Putamen (tissue), 1 donor: ENCODE results near the gene C4BPA.

ENCODE experiments used
- DNase-seq: peaks from one replicate; pipeline ENCODE4 v3.0.0-alpha.2; 2016; ENCODE audit warnings: low spot score

The C4BPA gene

DNA sequence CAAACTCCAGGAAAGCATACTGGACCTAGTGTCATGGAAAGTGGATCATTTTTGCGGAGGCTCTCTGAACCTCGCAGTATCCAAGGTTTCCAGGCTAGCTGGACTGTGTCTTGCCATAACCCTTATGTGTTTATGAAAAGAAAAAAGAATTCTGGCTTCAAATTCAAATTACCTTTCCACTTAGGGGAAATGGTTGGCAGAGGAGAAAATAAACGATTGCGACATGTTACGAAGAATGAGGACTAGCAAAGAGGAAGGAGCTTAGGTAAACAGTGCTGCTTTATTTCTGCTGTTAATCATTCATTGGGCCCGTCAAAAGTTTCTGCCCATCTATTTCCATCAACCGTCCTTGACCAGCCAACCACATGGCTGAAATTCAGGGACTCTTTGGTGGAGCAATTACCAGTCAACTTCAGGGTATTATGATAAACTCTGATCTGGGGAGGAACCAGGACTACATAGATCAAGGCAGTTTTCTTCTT is at the start of gene C4BPA:
C4BPA (plus strand) TSS at position 342 of the 482 bp plus-strand sequence. CDS start 8,793 bp downstream, outside the sequence.
- DNase-seq = no peak

DNA sequence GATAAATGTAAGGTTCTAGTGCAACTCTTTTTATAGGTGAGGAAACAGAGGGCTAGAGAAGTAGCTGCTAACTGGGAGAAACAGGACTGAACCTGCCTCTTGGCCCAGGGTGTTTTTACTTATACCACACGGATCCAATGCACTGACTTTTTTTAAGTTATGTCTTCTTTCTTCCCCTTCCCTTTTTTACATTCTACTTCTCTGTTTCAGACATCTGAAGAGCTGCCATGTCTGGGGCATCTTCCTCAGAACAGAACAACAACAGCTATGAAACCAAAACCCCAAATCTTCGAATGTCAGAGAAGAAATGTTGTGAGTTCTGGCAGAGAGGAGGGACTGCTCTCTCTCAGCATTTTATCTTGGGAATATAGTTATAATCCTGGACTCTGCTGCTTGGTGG is 49.5 kb upstream of the C4BPA start:
- DNase-seq = no peak

DNA sequence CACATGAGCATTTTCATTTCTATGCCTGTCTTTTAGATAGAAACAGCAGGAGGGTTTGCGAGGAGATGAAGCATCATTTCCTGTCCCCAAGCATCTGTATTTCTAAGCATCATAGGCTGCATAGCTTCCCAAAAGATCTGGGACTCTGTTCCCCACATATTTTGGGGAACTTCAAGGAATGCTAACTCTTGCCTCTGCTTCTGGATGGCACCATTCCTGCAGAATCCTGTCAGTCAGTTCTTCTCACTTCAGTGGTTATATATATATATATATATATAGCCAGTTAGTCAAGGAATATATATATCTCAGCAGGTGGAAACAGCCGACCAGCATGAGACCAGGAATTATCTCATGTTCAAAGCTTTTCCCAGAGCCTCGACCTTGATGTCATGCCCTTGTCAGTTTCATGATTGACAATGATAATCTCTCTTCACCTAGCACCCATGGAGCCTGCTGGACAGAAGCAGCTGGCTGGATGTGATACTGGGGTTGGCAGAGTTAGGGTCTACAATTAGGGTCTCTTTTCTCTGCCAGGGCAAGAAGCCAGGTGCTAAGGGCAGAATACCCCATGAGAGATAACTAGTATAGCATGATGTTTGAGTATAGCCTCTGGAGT is 48.5 kb upstream of the C4BPA start:
- no peak for DNase-seq

DNA sequence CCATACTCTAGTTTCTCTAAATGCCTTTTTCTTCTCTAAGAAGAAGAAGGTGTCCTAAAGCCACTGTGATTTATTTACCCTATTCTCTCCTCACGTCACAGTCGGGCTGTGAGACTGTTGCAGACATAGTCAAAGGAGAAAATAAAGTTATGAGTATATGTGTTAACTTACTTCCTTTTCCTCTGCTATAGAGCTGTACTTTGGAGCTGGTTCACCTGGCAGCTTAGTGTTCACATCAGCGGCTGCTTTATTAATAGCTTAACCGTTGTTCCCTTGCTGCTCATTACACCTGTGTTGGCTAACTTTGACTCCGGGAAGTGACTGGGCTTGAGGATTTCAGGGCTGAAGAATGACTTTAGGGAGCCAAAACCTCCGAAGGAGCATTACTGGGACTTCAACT is 47.4 kb upstream of the C4BPA start:
- DNase-seq = no peak

DNA sequence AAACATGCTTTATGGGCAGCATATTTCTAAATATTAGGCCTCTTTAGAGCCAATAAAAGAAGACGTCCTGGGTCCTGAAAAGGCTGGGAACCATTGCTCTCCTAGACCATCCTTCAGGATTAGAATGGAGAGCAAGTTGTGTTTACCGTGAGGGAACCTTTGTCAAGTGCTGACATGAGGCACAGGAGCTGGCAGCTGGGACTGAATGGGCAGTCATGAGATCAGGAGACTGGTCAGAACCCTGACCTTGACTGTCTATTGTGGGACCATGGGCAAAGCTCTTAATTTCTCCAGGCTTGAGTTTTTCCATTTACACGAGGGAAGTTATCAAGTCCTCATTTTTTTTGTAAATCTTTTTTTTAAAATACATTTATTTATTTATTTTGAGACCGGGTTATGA is 45.8 kb upstream of the C4BPA start:
- DNase-seq = no peak

DNA sequence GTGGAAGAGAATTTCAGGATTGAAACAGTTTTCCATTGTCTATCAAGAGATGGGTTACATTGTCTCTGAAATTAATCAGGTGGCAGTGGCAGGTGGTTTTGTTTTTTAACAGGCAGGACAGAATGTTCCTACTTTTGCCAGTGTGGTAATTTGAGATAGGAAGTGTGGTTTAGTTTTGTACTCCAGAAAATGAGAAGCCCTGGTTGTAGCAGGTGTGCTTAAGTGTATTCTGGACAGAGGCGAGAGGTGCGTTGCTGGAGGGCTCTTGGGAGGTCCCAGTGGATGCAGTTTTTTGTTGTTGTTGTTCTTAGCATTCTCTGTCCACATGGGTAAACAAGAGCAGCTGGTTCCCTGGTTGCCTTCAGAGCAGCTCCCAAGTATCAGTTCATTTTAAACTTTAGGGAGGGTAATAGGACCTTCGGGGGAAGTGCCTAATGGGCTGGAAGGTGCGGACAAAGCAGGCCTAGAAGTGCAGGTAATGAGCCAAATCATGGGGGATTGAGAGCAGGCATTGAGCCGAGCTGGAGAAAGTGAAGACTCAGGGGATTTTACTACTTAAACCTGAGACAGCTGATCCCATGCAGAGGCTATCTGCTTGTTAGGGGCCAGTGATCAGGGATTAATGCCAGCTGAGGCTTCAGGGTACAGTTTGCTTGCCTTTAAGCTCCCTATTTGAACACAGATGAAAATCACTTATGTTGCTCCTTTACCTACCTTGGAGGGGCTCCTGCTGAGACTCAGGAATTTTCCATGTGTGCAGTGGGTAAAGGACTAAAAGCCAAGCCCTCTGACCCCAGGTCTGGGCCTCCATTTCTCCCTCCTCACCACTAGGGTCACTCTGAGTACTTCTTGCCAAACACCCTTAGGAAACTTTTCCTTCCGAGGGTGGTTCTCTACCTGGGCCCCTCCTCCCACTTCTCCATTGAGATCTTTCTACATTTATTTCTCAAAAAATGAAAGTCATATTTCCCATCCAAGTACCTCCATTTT is 44.9 kb upstream of the C4BPA start:
- DNase-seq = no peak

DNA sequence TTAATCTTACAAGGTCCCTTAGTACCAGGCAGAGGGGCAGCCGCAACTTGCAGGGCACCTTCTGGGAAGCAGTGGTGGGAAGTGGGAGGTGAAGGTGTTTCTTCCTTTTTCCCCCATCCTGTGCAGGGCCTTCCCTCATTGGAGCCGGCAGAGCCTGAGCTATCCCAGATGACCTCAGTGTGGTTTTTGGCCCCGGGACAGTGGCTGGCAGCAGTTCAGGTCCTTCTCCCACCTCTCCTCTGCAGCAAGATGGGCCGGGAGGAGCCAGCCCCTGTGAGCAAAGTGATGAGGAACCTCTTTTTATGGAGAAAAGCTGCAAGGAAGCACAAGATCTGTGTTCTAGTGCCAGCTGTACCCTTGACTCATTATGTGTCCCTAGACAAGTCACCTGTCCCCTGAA is 44.2 kb upstream of the C4BPA start:
- no peak for DNase-seq

DNA sequence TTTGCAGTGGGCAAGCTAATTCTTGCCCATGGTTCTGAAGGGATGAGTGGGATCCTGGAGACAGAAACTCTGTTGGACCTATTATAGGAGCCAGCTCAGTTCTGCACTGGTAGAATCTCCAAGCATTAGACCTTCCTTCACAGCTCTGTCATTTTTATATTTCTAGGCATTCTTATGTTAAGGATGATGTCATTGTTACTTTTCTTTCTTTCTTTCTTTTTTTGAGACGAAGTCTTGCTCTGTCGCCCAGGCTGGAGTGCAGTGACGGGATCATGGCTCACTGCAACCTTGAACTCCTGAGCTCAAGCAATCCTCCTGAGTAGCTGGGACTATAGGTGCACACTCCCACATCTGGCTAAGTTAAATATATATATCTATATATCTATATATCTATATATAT is 43.4 kb upstream of the C4BPA start:
- DNase-seq = no peak

DNA sequence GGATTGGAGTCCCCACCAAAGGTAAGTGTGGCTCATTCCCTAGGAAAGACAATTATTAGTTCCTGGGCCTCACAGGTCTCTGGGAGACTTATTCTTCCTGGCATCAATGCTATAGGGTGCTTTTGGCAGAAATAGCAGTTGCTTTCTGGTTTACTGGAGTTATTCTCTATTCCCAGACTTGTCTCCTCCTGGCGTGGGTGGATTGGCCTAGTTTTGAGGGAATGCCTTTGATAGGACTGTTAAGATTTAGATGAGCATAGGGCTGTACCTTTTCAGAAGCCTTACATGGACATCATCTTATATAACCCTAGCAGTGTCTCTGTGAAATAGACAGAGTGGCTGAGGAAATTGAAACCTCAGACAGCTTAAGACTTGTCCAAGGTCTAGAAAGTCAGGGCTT is 42.0 kb upstream of the C4BPA start:
- DNase-seq = peak; percentile 67

DNA sequence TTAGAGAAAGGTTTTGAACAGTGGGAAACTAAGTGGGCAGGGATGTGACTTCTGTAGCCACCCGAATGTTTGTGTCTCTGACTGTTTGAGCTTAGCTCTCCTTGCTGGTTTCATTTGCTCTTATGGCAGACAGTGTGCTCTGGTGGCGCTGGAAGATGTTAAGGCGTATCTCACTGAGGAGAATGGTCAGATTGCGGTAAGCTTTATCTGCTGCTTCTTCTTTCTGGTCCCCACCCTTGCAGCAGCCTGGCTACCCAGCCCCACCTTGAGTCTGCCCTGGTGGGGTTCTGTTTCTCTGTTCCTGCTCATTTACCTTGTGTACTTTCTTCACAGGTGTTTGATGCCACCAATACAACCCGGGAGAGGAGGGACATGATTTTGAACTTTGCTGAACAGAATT is 41.0 kb upstream of the C4BPA start:
- no peak for DNase-seq

DNA sequence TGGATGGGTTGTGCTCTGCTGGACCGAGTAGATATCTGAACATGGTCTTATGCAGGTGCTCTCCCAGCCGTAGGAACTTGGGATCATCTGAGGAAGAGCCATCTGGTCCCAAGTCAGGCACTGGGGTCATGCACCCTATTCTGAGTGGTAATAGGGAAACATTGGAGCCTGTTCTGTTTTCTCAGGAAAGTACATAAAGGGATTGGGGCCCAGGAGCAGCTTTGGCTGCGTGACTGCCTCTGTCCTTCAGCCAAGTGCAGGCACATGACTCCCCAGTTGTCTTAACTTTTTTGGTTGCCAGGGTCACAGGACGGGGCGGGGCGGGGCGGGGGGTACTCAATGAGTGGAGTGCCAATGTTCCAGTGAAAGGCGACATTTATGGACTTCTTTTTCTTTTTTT is 39.5 kb upstream of the C4BPA start:
- DNase-seq = no peak

DNA sequence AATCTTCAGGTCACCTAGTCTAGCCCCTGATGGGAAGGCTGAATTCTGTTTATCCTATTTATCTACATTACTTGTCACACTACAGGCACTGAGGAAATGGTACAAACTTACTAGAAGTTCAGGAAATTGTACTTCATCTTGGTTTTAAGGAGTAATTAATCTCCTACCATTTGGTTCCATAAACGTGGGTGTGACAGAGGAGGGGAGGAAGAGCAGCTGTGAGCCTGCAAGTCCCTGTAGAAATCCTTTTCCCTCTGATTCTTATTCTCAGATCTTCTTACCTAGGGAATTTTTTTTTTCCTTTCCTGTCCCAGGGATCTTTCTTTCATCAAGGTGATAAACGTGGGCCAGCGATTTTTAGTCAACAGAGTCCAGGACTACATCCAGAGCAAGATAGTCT is 36.8 kb upstream of the C4BPA start:
- DNase-seq = no peak

DNA sequence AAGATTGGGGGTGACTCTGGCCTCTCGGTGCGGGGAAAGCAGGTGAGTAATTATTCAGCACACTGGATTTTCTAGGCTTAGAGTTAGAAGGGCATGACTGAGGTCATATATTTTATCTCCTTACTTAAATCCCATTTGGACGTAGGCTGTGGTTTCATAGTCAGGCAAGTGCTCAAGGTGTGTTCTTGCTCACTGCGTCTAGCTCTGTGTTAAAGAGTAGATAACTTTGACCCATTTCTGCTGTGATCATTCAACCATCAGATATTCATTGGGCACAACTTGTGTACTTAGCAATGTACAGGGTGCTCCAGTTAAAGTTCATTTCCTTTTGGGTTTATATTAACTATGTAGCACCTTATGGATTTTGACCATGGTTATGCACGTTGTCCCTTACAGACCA is 36.4 kb upstream of the C4BPA start:
- DNase-seq = no peak

DNA sequence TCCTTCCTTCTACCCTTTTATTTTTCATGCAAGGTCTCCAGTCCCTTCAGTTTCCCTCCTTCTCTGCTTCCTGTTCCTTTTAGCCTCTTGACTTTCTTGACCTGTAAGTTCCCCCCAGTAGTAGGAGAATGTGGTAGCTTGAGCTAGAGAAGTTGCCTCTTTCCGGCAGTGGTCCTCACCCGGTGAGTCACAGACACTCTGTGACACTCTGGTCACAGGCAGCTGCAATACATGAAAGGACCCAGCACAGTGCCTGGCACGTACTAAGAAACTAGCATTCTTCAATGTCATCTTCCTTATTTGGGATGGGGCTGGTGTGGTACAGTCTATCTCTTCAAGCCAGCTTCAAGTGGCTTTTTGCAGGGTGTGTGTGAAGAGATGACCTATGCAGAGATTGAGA is 35.0 kb upstream of the C4BPA start:
- no peak for DNase-seq

DNA sequence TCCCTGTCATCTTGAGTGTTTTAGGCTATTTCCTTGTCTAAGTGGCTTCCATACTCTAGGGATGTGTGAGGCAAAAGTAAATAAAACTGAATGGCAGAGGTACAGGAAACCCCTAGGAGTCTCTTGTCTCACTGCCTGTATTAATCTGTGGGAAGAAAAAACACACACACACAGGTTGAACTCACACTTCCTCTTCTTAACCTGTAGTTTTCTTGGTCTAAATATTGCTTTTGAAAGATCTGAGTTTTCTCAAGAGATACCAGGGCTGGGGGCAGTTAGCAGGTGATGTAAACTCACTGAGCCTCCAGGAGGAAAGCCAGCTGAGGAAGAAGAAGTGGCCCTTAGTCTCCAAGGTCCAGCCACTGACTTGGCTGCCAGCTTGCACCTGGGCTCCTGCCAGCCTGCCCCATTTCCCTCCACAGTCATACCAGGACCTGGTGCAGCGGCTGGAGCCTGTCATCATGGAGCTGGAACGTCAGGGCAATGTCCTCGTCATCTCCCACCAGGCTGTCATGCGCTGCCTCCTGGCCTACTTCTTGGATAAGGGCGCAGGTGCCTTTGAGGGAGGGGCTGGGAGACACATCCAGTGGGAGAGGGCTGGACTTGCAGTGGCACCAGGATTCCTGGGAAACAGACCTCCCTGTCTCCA is 34.1 kb upstream of the C4BPA start:
- no peak for DNase-seq

DNA sequence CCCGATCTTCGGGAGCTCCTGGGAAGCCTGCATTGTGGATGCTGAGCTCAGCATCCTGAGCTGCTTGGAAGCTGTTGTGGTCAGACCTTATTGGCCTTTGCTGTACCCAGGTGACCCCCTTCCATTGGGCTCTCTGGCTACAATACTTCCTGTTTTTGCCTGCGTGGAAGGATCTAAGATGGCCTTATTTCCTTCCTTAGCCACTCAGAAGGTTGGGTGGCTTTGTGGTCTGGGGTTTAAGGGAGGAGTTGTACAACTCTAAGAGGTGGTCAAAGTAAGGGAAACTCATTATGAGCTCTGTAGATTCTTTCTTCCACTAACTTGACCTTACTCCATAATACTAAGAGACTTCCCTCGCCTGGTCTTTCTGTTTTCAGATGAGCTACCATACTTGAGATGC is 33.2 kb upstream of the C4BPA start:
- no peak for DNase-seq

DNA sequence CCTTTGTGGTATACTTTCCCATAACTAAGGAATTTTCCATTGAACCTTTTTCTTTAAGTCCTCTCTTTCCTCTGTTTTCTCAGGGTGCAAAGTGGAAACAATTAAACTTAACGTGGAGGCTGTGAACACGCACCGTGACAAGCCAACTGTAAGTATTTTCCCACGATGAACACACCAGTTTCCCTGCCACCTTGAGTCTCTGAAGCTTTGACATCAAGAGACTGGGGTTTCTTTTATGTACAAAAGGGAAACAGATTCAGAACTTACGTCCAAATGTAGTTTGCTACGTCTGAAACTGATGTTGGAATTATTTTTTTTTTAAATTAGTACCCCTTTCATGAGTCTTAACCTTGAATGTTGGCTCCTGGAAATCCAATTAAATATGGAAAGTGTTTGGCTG is 32.6 kb upstream of the C4BPA start:
- DNase-seq = no peak

DNA sequence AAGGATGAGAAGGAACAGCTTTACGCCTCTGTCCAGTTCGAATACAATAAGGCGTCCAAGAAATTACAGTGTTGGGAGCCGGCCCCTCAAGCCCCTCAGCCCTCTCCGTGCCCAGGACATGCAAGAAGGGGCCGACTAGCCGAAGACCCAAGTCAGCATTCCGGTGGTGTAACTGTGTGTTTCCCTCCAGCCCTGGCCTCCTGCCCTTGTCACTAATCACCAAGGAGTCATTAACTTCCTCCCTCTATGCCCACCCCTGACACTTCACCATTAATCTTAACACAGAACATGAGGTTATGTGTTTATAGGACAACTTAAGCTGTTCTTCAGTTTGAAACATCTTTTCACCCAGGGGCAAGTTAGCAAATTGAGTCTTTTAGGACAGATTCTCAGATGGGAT is 31.8 kb upstream of the C4BPA start:
- DNase-seq = no peak

DNA sequence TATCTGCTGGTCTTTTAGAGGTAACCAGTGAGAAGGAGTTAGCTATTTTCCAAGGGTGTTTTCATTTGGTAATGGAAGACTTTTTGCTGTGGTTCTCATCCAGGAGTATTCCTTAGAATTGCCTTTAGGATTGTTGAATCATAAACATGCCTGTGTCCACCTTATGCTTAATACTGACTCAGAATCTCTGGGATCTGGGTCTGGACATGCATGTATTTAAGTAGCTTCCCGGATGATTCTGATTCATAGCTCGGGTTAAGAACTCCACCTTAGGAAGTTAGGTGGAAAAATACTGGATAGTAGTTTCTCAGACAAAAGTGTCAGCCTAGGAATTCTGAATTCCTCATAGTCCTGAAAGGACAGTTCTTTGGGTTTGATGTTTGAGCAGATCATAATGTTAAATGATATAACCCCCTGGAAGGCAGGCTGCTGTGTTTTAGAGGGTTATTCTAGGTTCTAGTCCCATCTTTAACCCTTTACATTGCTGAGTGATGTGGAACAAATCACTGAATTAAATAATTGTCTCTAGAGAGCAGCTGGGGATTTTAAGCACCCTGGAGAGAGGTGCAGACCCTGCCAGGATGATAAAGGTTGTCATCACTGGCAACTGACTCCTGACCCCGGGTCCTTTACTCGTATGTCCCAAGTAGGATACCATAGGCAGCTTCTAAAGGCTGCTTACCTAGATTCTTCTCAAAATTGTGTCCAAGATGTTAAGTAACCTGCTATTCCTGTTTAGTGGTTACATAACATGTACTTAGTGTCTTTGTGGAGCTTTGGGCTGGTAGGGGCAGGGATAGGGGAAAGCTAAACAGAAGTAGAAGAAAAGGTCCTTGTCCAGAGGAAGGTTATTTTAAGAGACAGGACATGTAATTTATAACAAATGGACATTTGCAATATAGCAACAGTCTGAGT is 29.9 kb upstream of the C4BPA start:
- no peak for DNase-seq

DNA sequence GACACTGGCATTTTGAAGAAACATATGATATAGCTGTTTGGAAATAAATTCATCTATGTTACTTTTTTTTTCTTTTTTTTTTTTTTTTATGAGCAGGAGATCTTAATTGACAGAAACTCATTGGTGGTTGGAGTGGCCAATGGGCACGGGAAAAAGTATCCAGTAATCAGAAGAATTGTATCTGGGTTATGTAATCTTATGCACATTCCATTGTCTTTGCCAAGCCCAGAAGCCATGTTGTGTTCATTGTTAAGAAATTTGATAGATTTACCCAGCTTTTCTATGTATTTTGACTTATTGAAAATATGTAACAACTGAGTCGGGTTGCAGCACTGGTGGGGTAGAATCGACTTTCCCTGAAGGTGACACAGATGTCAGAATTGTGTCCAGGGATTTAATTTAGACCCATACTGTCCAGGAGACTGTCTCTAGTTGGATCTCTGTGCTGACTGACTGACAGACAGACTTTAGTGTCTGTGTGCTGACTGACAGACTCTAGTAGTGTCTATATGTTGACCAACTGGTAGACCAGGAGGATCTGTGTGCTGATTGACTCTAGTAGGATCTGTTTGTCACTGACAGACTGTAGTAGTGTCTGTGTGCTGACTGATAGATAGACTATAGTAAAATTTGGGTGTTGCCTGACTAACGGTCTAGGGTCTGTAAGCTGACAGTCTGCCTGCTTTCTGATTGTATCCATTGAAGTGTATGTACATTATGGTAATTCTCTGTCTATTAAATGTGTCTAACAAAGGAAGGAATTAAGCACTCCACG is 27.7 kb upstream of the C4BPA start:
- no peak for DNase-seq

DNA sequence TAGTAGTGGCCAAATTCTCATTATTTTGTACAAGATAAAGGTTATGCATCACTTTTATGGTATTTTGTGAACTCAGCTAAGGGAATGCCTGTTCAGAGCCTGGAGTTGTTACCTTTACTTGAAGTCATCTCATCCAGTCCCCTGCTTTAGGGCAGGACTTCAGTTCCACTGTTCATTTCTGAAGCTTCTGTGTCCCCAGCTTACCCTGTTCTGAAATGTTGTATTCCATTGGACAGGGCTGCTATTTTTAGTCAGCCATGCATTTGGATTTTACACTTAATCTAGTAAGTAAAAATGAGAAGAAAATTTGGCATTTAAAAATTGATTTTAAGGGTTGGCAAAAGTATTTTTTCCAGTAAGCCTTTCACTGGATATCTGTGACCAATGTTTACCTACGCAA is 27.0 kb upstream of the C4BPA start:
- DNase-seq = no peak
